SK-N-SH (cell line): Measurements from ENCODE around the gene DXO. TPM values are rescaled to one million over a fixed set of nuclear protein-coding genes. Genes with fewer than 3 reads are reported as not detected.

ENCODE experiments used
- CTCF ChIA-PET: fragments of 300-600, 350-600 bp; formaldehyde crosslinking; extraction: SDS; loops from one replicate; lab custom pipeline; 2021; lab: Yijun Ruan, JAX
- POLR2A ChIA-PET: fragments of 350-600 bp; sonication (Branson Sonifier 250); formaldehyde crosslinking; extraction: SDS; loops from one replicate; lab custom pipeline; 2020; ENCODE audit warnings: antibody characterized with exemption, inconsistent platforms; lab: Yijun Ruan, JAX
- DNase-seq: peaks from one replicate; pipeline ENCODE4 v3.0.0; 2012
- H2AFZ ChIP-seq: fragments of 200-600 bp; sonication (generic); 2 replicates; pipeline ENCODE4 v1.8.1; 2016; ENCODE audit warnings: antibody characterized with exemption, mild to moderate bottlenecking, low read depth
- H3F3A ChIP-seq: fragments of 200-600 bp; sonication (generic); replicated peaks from 2 replicates; pipeline ENCODE3; 2016; ENCODE audit warnings: antibody characterized with exemption, mild to moderate bottlenecking; ENCODE audit not compliant: insufficient read depth
- H3K27ac ChIP-seq, 2 experiments: fragments of 200-500 bp in 1 of 2; fragments of 200-600 bp in 1 of 2; sonication (Bioruptor generic) in 1 of 2; sonication (generic), shearing (Covaris generic) in 1 of 2; 2 replicates each; pipeline versions ENCODE4 v1.5.1 to v1.6.1; 2014 to 2016; ENCODE audit warnings: low read depth in 2 of 2, inconsistent platforms in 1 of 2, low read length in 1 of 2, mild to moderate bottlenecking in 1 of 2, mixed read lengths in 1 of 2
- H3K27me3 ChIP-seq: fragments of 200-600 bp; sonication (generic), shearing (Covaris generic); 2 replicates; pipeline ENCODE4 v1.6.1; 2016; ENCODE audit warnings: mixed run types; ENCODE audit not compliant: insufficient read depth
- H3K36me3 ChIP-seq, 2 experiments: fragments of 200-500 bp in 1 of 2; fragments of 200-600 bp in 1 of 2; sonication (Bioruptor generic) in 1 of 2; sonication (generic) in 1 of 2; replicated peaks in 1 of 2; 2 replicates each; pipeline versions ENCODE3 to v1.5.1; 2014 to 2016; ENCODE audit warnings: low read length in 1 of 2, mild to moderate bottlenecking in 1 of 2; ENCODE audit not compliant: insufficient read depth in 2 of 2, control insufficient read depth in 1 of 2
- H3K4me1 ChIP-seq, 2 experiments: fragments of 200-500 bp in 1 of 2; fragments of 200-600 bp in 1 of 2; sonication (Bioruptor generic) in 1 of 2; sonication (generic), shearing (Covaris generic) in 1 of 2; 2 replicates each; pipeline versions ENCODE4 v1.5.1 to v1.6.1; 2014 to 2016; ENCODE audit warnings: low read depth in 1 of 2, low read length in 1 of 2, mixed run types in 1 of 2; ENCODE audit not compliant: insufficient read depth in 2 of 2, control insufficient read depth in 1 of 2
- H3K4me2 ChIP-seq: fragments of 200-600 bp; sonication (generic), shearing (Covaris generic); 2 replicates; pipeline ENCODE4 v1.6.1; 2017; ENCODE audit warnings: mixed run types
- H3K4me3 ChIP-seq, 2 experiments: fragments of 200-500 bp in 1 of 2; fragments of 200-600 bp in 1 of 2; sonication (Bioruptor generic) in 1 of 2; sonication (generic), shearing (Covaris generic) in 1 of 2; 2 replicates each; pipeline versions ENCODE4 v1.5.1 to v1.8.1; 2014 to 2016; ENCODE audit warnings: low read depth in 2 of 2, inconsistent platforms in 1 of 2, low read length in 1 of 2, mild to moderate bottlenecking in 1 of 2, mixed read lengths in 1 of 2, moderate library complexity in 1 of 2
- H3K79me2 ChIP-seq: fragments of 200-600 bp; sonication (generic); 2 replicates; pipeline ENCODE4 v1.8.1; 2017; ENCODE audit warnings: mild to moderate bottlenecking; ENCODE audit not compliant: insufficient read depth
- H3K9ac ChIP-seq: fragments of 200-600 bp; sonication (generic); 2 replicates; pipeline ENCODE4 v1.6.1; 2017; ENCODE audit warnings: mixed run types
- H3K9me2 ChIP-seq: fragments of 200-600 bp; sonication (generic); 2 replicates; pipeline ENCODE4 v1.6.1; 2017; ENCODE audit warnings: mixed run types
- H3K9me3 ChIP-seq: fragments of 200-600 bp; sonication (generic); 2 replicates; pipeline ENCODE4 v1.6.1; 2017; ENCODE audit warnings: mixed run types, mild to moderate bottlenecking, moderate library complexity
- H4K20me1 ChIP-seq: fragments of 200-600 bp; sonication (generic); 2 replicates; pipeline ENCODE4 v1.6.1; 2017; ENCODE audit warnings: mild to moderate bottlenecking, mixed run types; ENCODE audit not compliant: insufficient read depth
- CTCF ChIP-seq: fragments of 200-600 bp; sonication (generic); IDR thresholded peaks from 2 replicates; pipeline ENCODE4 v1.6.1; 2017; ENCODE audit warnings: antibody characterized with exemption, mild to moderate bottlenecking, moderate library complexity
- EP300 ChIP-seq, 2 experiments: IDR thresholded peaks; 2 replicates each; pipeline versions ENCODE4 v1.4.0 to v1.6.1; 2012; ENCODE audit warnings: borderline replicate concordance in 1 of 2, low read depth in 1 of 2, low read length in 1 of 2
- EZH2phosphoT487 ChIP-seq: fragments of 200-600 bp; sonication (generic); IDR thresholded peaks from 2 replicates; pipeline ENCODE4 v1.6.1; 2017; ENCODE audit warnings: low read depth, mixed run types, mild to moderate bottlenecking, antibody characterized with exemption, moderate library complexity, borderline replicate concordance
- FOSL2 ChIP-seq: IDR thresholded peaks from 2 replicates; pipeline ENCODE4 v1.4.0; 2012; ENCODE audit warnings: low read depth, mild to moderate bottlenecking, moderate library complexity, borderline replicate concordance
- FOXM1 ChIP-seq: IDR thresholded peaks from 2 replicates; pipeline ENCODE4 v1.4.0; 2012; ENCODE audit warnings: low read depth, mild to moderate bottlenecking
- MAX ChIP-seq: IDR thresholded peaks from 2 replicates; pipeline ENCODE4 v1.4.0; 2012; ENCODE audit warnings: low read depth
- MXI1 ChIP-seq: IDR thresholded peaks from 2 replicates; pipeline ENCODE4 v1.6.1; 2012; ENCODE audit warnings: mild to moderate bottlenecking, low read depth, low read length, improper control_type of control experiment
- NFIC ChIP-seq: IDR thresholded peaks from 2 replicates; pipeline ENCODE4 v1.4.0; 2012; ENCODE audit warnings: borderline replicate concordance
- NRF1 ChIP-seq: IDR thresholded peaks from 2 replicates; pipeline ENCODE4 v1.6.1; 2012; ENCODE audit warnings: low read depth, mild to moderate bottlenecking, low read length
- PBX3 ChIP-seq: IDR thresholded peaks from 2 replicates; pipeline ENCODE4; 2012
- RAD21 ChIP-seq: IDR thresholded peaks from 2 replicates; pipeline ENCODE4 v1.6.1; 2012; ENCODE audit warnings: mild to moderate bottlenecking, low read length
- REST ChIP-seq: IDR thresholded peaks from 2 replicates; pipeline ENCODE4 v1.6.1; 2012; ENCODE audit warnings: mild to moderate bottlenecking, low read depth, low read length, moderate library complexity
- RFX5 ChIP-seq: IDR thresholded peaks from 2 replicates; pipeline ENCODE4 v1.6.1; 2012; ENCODE audit warnings: mild to moderate bottlenecking, improper control_type of control experiment, low read length
- RXRA ChIP-seq: IDR thresholded peaks from 2 replicates; pipeline ENCODE4 v1.4.0; 2012; ENCODE audit warnings: low read depth, mild to moderate bottlenecking, borderline replicate concordance
- SMC3 ChIP-seq: IDR thresholded peaks from 2 replicates; pipeline ENCODE4 v1.6.1; 2012; ENCODE audit warnings: low read depth, low read length, improper control_type of control experiment
- TAF1 ChIP-seq: IDR thresholded peaks from 2 replicates; pipeline ENCODE4 v1.6.1; 2012; ENCODE audit warnings: low read depth, mild to moderate bottlenecking, low read length, moderate library complexity, borderline replicate concordance
- TCF12 ChIP-seq: IDR thresholded peaks from 2 replicates; pipeline ENCODE4 v1.4.0; 2012
- TEAD4 ChIP-seq: IDR thresholded peaks from 2 replicates; pipeline ENCODE4 v1.4.0; 2012; ENCODE audit warnings: mild to moderate bottlenecking, borderline replicate concordance; ENCODE audit not compliant: insufficient read depth
- USF1 ChIP-seq: IDR thresholded peaks from 2 replicates; pipeline ENCODE4 v1.4.0; 2012; ENCODE audit warnings: low read depth, borderline replicate concordance
- YY1 ChIP-seq: IDR thresholded peaks from 2 replicates; pipeline ENCODE4 v1.4.0; 2012; ENCODE audit warnings: low read depth, mild to moderate bottlenecking
- ZBTB33 ChIP-seq: IDR thresholded peaks from 2 replicates; pipeline ENCODE4 v1.4.0; 2012; ENCODE audit warnings: low read depth, borderline replicate concordance
- WGBS: methylation state at CpG from one replicate; pipeline ENCODE4 v1.1.6; 2017; ENCODE audit warnings: low lambda C conversion rate; 5-methylcytosine and 5-hydroxymethylcytosine counted together
- polyA plus RNA-seq, 3 experiments: library from polyadenylated mRNA; depleted of rRNA; stranded (reverse); fragments of >200 nt; gene quantifications; 2 replicates each; pipeline ENCODE4 v1.2.3, GENCODE V29; 2012

Gene DXO
- polyA plus RNA-seq, 1 of the 3 experiments (the other 2 are of a cell fraction) = 25.3 TPM

- TF ChIP-seq ZBTB33 (no peak), RFX5 (no peak), NFIC (no peak), PBX3 (no peak), NRF1 (no peak), EP300 (IDR thresholded peaks at IDR 0.05; ENCODE audit: borderline replicate concordance in 1 of 2, low read depth in 1 of 2, low read length in 1 of 2) (no peak)
Observed at GRCh38 chr6:31966506-31966905, 5.4 kb downstream of the DXO start (continued).

GRCh38 chr6:31965700-31966099 lies 6.2 kb downstream of the DXO start:
- H3K27ac ChIP-seq = no peak overlapping the region
- H3K9ac ChIP-seq = no peak overlapping the region
- H3K4me1 ChIP-seq = peaks cover 5 to 10% of the 10 kb centered on the region in 2 experiments; a peak in 1 of 4 replicates
- DNase-seq = no peak
- no peak for TF ChIP-seq YY1
- TF ChIP-seq PBX3 = no peak
- no peak for TF ChIP-seq RXRA
- no peak for TF ChIP-seq TEAD4
- TF ChIP-seq FOSL2 = no peak
- TF ChIP-seq RAD21 = no peak
- TF ChIP-seq NRF1 = no peak
- TF ChIP-seq SMC3 = no peak
- no peak for TF ChIP-seq MAX
- TF ChIP-seq RFX5 = no peak
- no peak for TF ChIP-seq TCF12
- no peak for TF ChIP-seq EZH2phosphoT487
- no peak for TF ChIP-seq TAF1
- TF ChIP-seq MXI1 = no peak
- no peak for TF ChIP-seq REST
- TF ChIP-seq FOXM1 = no peak
- no peak for TF ChIP-seq USF1
- TF ChIP-seq CTCF = no peak
- WGBS = 95% methylated on average over 13 of the region's 13 CpGs
- H3K9me2 ChIP-seq = no peaks in the 10 kb centered on the region
- no peak overlapping the region for H2AFZ ChIP-seq
- H3K9me3 ChIP-seq = no peaks in the 10 kb centered on the region
- no peaks in the 10 kb centered on the region for H3K27me3 ChIP-seq
- H3K4me2 ChIP-seq = no peak overlapping the region
- H3K36me3 ChIP-seq = peaks cover 31 to 90% of the 10 kb centered on the region in 2 experiments
- POLR2A ChIA-PET = no interaction called here
- CTCF ChIA-PET = no interaction called here
- peaks cover 11% of the 10 kb centered on the region; the same call in 1 of the 2 replicates for H3K79me2 ChIP-seq
- peaks cover 3% of the 10 kb centered on the region for H3F3A ChIP-seq
- no peaks in the 10 kb centered on the region for H4K20me1 ChIP-seq
- no peak overlapping the region for H3K4me3 ChIP-seq
